Osteocyte (in vitro differentiated cells): ENCODE data around the gene NHS. TPM values are rescaled to one million over a fixed set of nuclear protein-coding genes. Genes with fewer than 3 reads are reported as not detected.

Experiments used
- DNase-seq: peaks from one replicate; pipeline ENCODE4 v3.0.0; 2021; ENCODE audit warnings: mixed read lengths; ENCODE audit not compliant: unreplicated experiment; ENCODE audit errors: extremely low spot score
- H3K27ac Mint-ChIP-seq: one replicate; pipeline ENCODE4 v1.8.0; 2021; ENCODE audit warnings: mild to moderate bottlenecking, mixed read lengths; ENCODE audit not compliant: unreplicated experiment
- H3K27me3 Mint-ChIP-seq: one replicate; pipeline ENCODE4 v1.8.0; 2021; ENCODE audit warnings: mixed read lengths; ENCODE audit not compliant: unreplicated experiment
- H3K36me3 Mint-ChIP-seq: one replicate; pipeline ENCODE4 v1.8.0; 2021; ENCODE audit warnings: mixed read lengths; ENCODE audit not compliant: unreplicated experiment
- H3K4me1 Mint-ChIP-seq: one replicate; pipeline ENCODE4 v1.8.0; 2021; ENCODE audit warnings: mixed read lengths; ENCODE audit not compliant: unreplicated experiment
- H3K4me3 Mint-ChIP-seq: one replicate; pipeline ENCODE4 v1.8.0; 2021; ENCODE audit warnings: mild to moderate bottlenecking, moderate library complexity, mixed read lengths; ENCODE audit not compliant: unreplicated experiment
- H3K9me3 Mint-ChIP-seq: one replicate; pipeline ENCODE4 v1.8.0; 2021; ENCODE audit warnings: mixed read lengths; ENCODE audit not compliant: unreplicated experiment
- CTCF ChIP-seq: fragments of 200-600 bp; sonication (generic); IDR thresholded peaks from 2 replicates; pipeline ENCODE4 v1.5.0; 2021; ENCODE audit warnings: antibody characterized with exemption, mild to moderate bottlenecking, moderate library complexity
- total RNA-seq: library from RNA; stranded (reverse); gene quantifications from 2 replicates; pipeline ENCODE4 v1.2.1, GENCODE V29; 2021

Gene NHS
- total RNA-seq, 1 donor from 2014 or later, result 4.3 TPM

- Mint-ChIP-seq H3K4me1 (no peaks in the 10 kb centered on the region), H3K27me3 (no peaks in the 10 kb centered on the region), H3K36me3 (peaks cover 7% of the 10 kb centered on the region), H3K27ac (no peak overlapping the region), H3K4me3 (no peak overlapping the region), H3K9me3 (no peaks in the 10 kb centered on the region)
- TF ChIP-seq CTCF, result no peak
- no peak for DNase-seq
Observed at GRCh38 chrX:17748684-17749083, 373.7 kb downstream of the NHS start.

- Mint-ChIP-seq H3K27ac (no peak overlapping the region), H3K9me3 (no peaks in the 10 kb centered on the region), H3K36me3 (peaks cover 7% of the 10 kb centered on the region), H3K4me1 (no peaks in the 10 kb centered on the region), H3K27me3 (no peaks in the 10 kb centered on the region), H3K4me3 (no peak overlapping the region)
- no peak for TF ChIP-seq CTCF
- DNase-seq, result no peak
Observed at GRCh38 chrX:17750436-17750835, 375.4 kb downstream of the NHS start.

GRCh38 chrX:17758382-17758781 lies 383.4 kb downstream of the NHS start:
- Mint-ChIP-seq H3K27ac (no peak overlapping the region), H3K4me3 (no peak overlapping the region), H3K27me3 (no peaks in the 10 kb centered on the region), H3K4me1 (peaks cover 9% of the 10 kb centered on the region), H3K9me3 (no peaks in the 10 kb centered on the region), H3K36me3 (no peaks in the 10 kb centered on the region)
- no peak for TF ChIP-seq CTCF
- DNase-seq, result no peak

GRCh38 chrX:17759990-17760389 lies 385.0 kb downstream of the NHS start:
- TF ChIP-seq CTCF, result no peak
- Mint-ChIP-seq H3K9me3 (no peaks in the 10 kb centered on the region), H3K27me3 (no peaks in the 10 kb centered on the region), H3K4me3 (no peak overlapping the region), H3K36me3 (no peaks in the 10 kb centered on the region), H3K4me1 (peaks cover 9% of the 10 kb centered on the region), H3K27ac (no peak overlapping the region)
- DNase-seq, result no peak

GRCh38 chrX:17767734-17768133 lies 392.7 kb downstream of the NHS start:
- H3K9me3 Mint-ChIP-seq, result no peaks in the 10 kb centered on the region
- no peak overlapping the region for H3K27ac Mint-ChIP-seq
- H3K36me3 Mint-ChIP-seq, result no peaks in the 10 kb centered on the region
- no peaks in the 10 kb centered on the region for H3K4me1 Mint-ChIP-seq
- H3K27me3 Mint-ChIP-seq, result no peaks in the 10 kb centered on the region
- TF ChIP-seq CTCF, result no peak
- no peak for DNase-seq
- H3K4me3 Mint-ChIP-seq, result no peak overlapping the region
